Fibroblast of pulmonary artery (primary cell): ENCODE results near the gene TRA2A.
"Not testable (repeated sequence)": the region's sequence is repeated elsewhere in the genome, so short reads cannot be mapped to it uniquely, and the experiment has no call there.

Experiments used
- DNase-seq: peaks from one replicate; pipeline ENCODE4 v3.0.0-alpha.2; 2010; ENCODE audit warnings: low read depth
- H3K4me3 ChIP-seq: replicated peaks from 2 replicates; pipeline ENCODE4 v1.5.1; 2011; ENCODE audit warnings: low read depth, mild to moderate bottlenecking, control low read depth, low read length, moderate library complexity
- TF ChIP-seq, protein P1 (sequence below): IDR thresholded peaks from 2 replicates; pipeline ENCODE4 v1.5.1; 2011; ENCODE audit warnings: mild to moderate bottlenecking, control low read depth, low read length, inconsistent platforms; ENCODE audit errors: missing control alignments

Gene TRA2A

GRCh38 chr7:23531050-23531793 is 559 bp downstream of the TRA2A start:
- TF ChIP-seq, protein P1, sequence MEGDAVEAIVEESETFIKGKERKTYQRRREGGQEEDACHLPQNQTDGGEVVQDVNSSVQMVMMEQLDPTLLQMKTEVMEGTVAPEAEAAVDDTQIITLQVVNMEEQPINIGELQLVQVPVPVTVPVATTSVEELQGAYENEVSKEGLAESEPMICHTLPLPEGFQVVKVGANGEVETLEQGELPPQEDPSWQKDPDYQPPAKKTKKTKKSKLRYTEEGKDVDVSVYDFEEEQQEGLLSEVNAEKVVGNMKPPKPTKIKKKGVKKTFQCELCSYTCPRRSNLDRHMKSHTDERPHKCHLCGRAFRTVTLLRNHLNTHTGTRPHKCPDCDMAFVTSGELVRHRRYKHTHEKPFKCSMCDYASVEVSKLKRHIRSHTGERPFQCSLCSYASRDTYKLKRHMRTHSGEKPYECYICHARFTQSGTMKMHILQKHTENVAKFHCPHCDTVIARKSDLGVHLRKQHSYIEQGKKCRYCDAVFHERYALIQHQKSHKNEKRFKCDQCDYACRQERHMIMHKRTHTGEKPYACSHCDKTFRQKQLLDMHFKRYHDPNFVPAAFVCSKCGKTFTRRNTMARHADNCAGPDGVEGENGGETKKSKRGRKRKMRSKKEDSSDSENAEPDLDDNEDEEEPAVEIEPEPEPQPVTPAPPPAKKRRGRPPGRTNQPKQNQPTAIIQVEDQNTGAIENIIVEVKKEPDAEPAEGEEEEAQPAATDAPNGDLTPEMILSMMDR: no peak
- H3K4me3 ChIP-seq: peak overlapping the region; percentile 98
- peak; percentile 73 for DNase-seq

GRCh38 chr7:23530405-23530804 is 1.4 kb downstream of the TRA2A start:
- DNase-seq: peak; percentile 55
- TF ChIP-seq, protein P1: peak; percentile 11
- peak overlapping the region; percentile 98 for H3K4me3 ChIP-seq

DNA sequence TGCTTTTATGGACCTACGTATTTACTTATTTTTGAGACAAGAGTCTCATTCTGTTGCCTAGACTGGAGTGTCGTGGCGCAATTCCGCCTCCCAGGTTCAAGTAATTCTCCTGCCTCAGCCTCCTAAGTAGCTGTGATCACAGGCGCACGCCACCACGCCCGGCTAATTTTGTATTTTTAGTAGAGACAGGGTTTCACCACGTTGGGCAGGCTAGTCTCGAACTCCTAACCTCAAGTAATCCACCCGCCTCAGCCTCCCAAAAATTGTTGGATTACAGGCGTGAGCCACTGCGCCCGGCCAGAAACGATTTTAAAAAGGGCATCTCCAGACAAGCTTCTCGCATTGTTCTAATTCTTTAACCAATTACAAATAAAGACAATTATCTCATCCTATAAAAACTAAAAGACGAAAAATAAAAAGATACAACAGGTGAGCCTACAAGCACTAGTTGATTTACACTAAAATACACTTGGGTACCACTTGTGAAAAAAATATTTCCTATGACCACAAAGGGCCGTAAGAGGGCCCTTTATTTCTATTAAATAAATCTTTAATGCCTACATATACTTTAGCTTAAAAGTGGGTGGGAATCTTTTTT is 2.4 kb downstream of the TRA2A start:
- no peak for DNase-seq
- peak overlapping the region; percentile 98 for H3K4me3 ChIP-seq
- TF ChIP-seq, protein P1: no peak

DNA sequence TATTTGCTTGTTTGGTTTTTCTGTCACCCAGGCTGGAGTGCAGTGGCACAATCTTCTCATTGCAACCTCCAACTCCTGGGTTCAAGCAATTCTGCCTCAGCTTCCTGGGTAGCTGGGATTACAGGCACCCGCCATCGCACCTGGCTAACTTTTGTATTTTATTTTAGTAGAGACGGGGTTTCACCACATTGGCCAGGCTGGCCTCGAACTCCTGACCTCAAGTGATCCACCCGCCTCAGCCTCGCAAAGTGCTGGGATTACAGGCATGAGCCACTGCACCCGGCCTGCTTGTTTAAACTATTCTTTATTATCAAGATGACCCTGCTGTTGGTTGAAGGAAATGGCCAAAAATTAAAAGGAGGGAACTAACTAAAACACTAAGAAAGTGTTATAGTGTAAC is 6.2 kb downstream of the TRA2A start:
- not testable (repeated sequence) for H3K4me3 ChIP-seq

DNA sequence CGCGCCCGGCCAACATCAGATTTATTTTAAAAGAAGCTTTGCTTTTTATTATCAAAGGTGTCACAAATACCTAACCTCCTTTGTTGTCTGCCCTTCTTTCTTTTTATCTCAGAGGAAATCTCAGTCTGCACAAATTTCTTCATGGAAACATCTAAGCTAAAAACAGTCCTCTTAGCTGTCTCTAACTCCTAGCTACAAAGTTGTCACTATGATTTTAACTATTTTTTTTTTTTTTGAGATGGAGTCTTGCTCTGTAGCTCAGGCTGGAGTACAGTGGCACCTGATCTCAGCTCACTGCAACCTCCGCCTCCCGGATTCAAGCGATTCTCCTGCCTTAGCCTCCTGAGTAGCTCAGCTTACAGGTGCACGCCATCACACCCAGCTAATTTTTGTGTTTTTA is 7.3 kb downstream of the TRA2A start:
- no peak overlapping the region for H3K4me3 ChIP-seq
- TF ChIP-seq, protein P1: no peak
- no peak for DNase-seq

More for the DNA sequence above, 6.2 kb downstream of the TRA2A start:
- DNase-seq: not testable (repeated sequence)

DNA sequence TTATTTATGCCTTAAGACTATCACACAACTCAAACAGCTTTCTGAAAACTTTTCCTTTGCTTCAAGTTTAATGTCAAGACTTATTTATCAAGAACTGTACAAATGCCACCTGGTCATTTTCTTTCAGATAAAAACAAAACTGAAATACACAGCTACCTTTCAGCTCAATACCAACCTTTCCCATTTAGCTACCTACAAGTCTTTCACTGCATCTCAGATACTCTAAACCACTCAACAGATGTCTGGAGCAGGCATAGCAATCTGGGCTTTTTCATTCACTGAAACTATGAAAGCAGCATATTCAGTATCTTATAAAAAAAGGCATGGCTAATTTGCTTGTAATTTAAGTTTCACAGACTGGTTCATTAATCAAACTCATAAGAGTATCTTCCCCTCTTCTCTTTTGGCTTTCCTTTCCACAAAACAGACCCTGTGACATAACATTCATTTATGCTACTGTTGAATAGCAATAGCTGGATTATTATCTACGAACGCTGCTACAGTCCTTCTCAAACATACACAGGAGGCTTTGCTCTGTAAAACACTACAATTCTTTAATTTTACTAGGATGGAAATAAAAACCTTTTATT is 8.2 kb downstream of the TRA2A start:
- TF ChIP-seq, protein P1: no peak
- no peak overlapping the region for H3K4me3 ChIP-seq
- no peak for DNase-seq

DNA sequence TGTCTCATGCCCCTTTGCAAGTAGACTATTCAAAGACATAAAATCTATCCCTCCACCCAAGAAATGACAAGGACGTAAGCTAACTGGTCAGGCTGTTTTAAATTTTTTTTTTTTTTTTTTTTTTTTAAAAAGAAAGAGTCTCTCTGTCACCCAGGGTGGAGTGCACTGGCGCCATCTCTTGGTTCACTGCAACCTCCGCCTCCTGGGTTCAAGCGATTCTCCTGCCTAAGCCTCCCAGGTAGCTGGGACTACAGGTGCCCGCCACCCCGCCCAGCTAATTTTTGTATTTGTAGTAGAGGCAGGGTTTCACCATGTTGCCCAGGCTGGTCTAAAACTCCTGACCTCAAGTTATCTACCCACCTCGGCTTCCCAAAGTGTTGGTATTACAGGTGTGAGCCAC is 11.2 kb downstream of the TRA2A start:
- TF ChIP-seq, protein P1: no peak
- DNase-seq: no peak

More for the DNA sequence above, 11.2 kb downstream of the TRA2A start:
- H3K4me3 ChIP-seq: no peak overlapping the region
